K562 (cell line): ENCODE measurements around the gene COQ2. TPM values are rescaled to one million over a fixed set of nuclear protein-coding genes. Genes with fewer than 3 reads are reported as not detected.
A peak's percentile ranks its signal among the peaks of the same experiment; 100 is the strongest.

Source experiments
- ILF3 ChIP-seq: fragments of 450-650 bp; IDR thresholded peaks from 2 replicates; pipeline ENCODE4 v1.6.1; 2018; ENCODE audit warnings: antibody characterized with exemption, mild to moderate bottlenecking, moderate library complexity, borderline replicate concordance
- NFE2 ChIP-seq: IDR thresholded peaks from 2 replicates; pipeline ENCODE4 v1.6.1; 2014; ENCODE audit warnings: antibody characterized with exemption, low read depth
- RCOR1 ChIP-seq, 2 experiments: IDR thresholded peaks; 2 replicates each; pipeline ENCODE4 v1.6.1; 2012; ENCODE audit warnings: low read depth in 2 of 2, low read length in 2 of 2, borderline replicate concordance in 1 of 2, improper control_type of control experiment in 1 of 2
- SMARCC2 ChIP-seq: fragments of 450-650 bp; IDR thresholded peaks from 2 replicates; pipeline ENCODE4 v1.6.1; 2017; ENCODE audit warnings: antibody characterized with exemption, moderate library complexity, mild to moderate bottlenecking, low read depth
- SOX6 ChIP-seq: fragments of 450-650 bp; IDR thresholded peaks from 2 replicates; pipeline ENCODE4 v1.6.1; 2014; ENCODE audit warnings: mild to moderate bottlenecking
- ZFP1 ChIP-seq: fragments of 450-650 bp; formaldehyde crosslinking; IDR thresholded peaks from 2 replicates; pipeline ENCODE4 v1.4.0; 2020; ENCODE audit warnings: mild to moderate bottlenecking, mixed read lengths
- ZFX ChIP-seq: sonication (generic); formaldehyde crosslinking; IDR thresholded peaks from 2 replicates; pipeline ENCODE4 v1.8.0; 2022; ENCODE audit warnings: mild to moderate bottlenecking, missing genetic modification reagents, moderate library complexity
- ZNF316 ChIP-seq: fragments of 450-650 bp; IDR thresholded peaks from 2 replicates; pipeline ENCODE4 v1.6.1; 2016
- polyA plus RNA-seq, 8 experiments: library from polyadenylated mRNA; depleted of rRNA in 4 of 8; stranded (reverse) in 5 of 8; unstranded in 3 of 8; fragments of >200 nt; fragmentation: Nextera tagmentation in 2 of 8; fragmentation: Illumina TruSeq in 1 of 8; extraction: Ambion mirVana in 2 of 8; extraction: Trizol in 1 of 8; gene quantifications; 2 replicates each; pipeline versions ENCODE4 v1.2.1 to v1.2.3, GENCODE V29; 2011 to 2014; ENCODE audit warnings: inconsistent platforms in 1 of 8, missing spikeins in 1 of 8
- total RNA-seq, 7 experiments: library from RNA; depleted of rRNA in 6 of 7; stranded (reverse); fragments of >200 nt in 6 of 7; fragmentation: Illumina TruSeq in 2 of 7; extraction: Trizol in 2 of 7; gene quantifications; 2 replicates each; pipeline versions ENCODE4 v1.2.1 to v1.2.3, GENCODE V29; 2011 to 2021; ENCODE audit warnings: low replicate concordance in 1 of 7
- TF ChIP-seq, protein P1 (sequence below): fragments of 450-650 bp; IDR thresholded peaks from 2 replicates; pipeline ENCODE4 v1.6.1; 2017; ENCODE audit warnings: antibody characterized with exemption, mild to moderate bottlenecking
- TF ChIP-seq, protein P2 (sequence below): fragments of 250-450 bp; sonication (Bioruptor Pico); IDR thresholded peaks from 2 replicates; pipeline ENCODE4 v1.5.1; 2021; ENCODE audit warnings: mild to moderate bottlenecking
- TF ChIP-seq, protein P3 (sequence below): fragments of 250-450 bp; sonication (Bioruptor Pico); IDR thresholded peaks from 2 replicates; pipeline ENCODE4 v1.8.0; 2022; ENCODE audit warnings: moderate library complexity, mild to moderate bottlenecking, inconsistent platforms
- TF ChIP-seq, protein P4 (sequence below), 2 experiments: IDR thresholded peaks; 2 replicates each; pipeline ENCODE4 v1.6.1; 2011; ENCODE audit warnings: borderline replicate concordance in 1 of 2, control low read depth in 1 of 2, low read depth in 1 of 2, low read length in 1 of 2, mild to moderate bottlenecking in 1 of 2, mixed read lengths in 1 of 2, moderate library complexity in 1 of 2; ENCODE audit not compliant: insufficient read depth in 1 of 2, insufficient read length in 1 of 2, poor library complexity in 1 of 2, severe bottlenecking in 1 of 2; ENCODE audit errors: extremely low read depth in 1 of 2

Gene COQ2
- total and polyA plus RNA-seq, 9 of the 15 experiments (the other 6 are each of a cell fraction or from before 2014, with no cell fraction given), result 1.9 to 13.5 (median 11.8) TPM

DNA sequence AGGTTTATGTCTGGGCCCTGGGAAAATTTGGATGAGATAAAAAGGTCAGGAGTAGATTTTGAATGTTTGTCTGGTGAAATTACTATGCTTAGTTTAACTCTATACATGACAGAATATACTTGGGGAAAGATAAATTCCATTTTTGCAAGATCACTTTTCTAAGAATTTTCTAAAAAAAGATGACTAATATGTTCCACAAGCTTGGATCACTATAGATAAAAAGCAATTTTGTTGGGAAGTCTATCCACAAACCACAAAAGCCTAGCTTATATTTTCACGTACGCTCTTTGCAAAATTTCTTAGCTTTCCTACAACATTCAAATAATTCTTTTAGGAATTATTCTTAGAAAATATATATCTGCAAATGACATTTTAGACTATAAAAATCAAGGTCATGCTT lies 20.6 kb upstream of the COQ2 start (continued):
- TF ChIP-seq, protein P1, sequence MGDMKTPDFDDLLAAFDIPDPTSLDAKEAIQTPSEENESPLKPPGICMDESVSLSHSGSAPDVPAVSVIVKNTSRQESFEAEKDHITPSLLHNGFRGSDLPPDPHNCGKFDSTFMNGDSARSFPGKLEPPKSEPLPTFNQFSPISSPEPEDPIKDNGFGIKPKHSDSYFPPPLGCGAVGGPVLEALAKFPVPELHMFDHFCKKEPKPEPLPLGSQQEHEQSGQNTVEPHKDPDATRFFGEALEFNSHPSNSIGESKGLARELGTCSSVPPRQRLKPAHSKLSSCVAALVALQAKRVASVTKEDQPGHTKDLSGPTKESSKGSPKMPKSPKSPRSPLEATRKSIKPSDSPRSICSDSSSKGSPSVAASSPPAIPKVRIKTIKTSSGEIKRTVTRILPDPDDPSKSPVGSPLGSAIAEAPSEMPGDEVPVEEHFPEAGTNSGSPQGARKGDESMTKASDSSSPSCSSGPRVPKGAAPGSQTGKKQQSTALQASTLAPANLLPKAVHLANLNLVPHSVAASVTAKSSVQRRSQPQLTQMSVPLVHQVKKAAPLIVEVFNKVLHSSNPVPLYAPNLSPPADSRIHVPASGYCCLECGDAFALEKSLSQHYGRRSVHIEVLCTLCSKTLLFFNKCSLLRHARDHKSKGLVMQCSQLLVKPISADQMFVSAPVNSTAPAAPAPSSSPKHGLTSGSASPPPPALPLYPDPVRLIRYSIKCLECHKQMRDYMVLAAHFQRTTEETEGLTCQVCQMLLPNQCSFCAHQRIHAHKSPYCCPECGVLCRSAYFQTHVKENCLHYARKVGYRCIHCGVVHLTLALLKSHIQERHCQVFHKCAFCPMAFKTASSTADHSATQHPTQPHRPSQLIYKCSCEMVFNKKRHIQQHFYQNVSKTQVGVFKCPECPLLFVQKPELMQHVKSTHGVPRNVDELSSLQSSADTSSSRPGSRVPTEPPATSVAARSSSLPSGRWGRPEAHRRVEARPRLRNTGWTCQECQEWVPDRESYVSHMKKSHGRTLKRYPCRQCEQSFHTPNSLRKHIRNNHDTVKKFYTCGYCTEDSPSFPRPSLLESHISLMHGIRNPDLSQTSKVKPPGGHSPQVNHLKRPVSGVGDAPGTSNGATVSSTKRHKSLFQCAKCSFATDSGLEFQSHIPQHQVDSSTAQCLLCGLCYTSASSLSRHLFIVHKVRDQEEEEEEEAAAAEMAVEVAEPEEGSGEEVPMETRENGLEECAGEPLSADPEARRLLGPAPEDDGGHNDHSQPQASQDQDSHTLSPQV, result no peak
- TF ChIP-seq NFE2 (0 out of 2 replicates have a peak, but pooled peaks have one; percentile 2), ILF3 (no peak), SMARCC2 (no peak), RCOR1 (IDR thresholded peaks at IDR 0.05; ENCODE audit: borderline replicate concordance in 1 of 2, low read depth in 2 of 2, low read length in 2 of 2) (no peak), ZFP1 (CRISPR knock-in tag) (no peak), ZNF316 (peak; percentile 10; the same call in 1 of the 2 replicates), SOX6 (no peak), ZFX (no peak)
- TF ChIP-seq, protein P2, sequence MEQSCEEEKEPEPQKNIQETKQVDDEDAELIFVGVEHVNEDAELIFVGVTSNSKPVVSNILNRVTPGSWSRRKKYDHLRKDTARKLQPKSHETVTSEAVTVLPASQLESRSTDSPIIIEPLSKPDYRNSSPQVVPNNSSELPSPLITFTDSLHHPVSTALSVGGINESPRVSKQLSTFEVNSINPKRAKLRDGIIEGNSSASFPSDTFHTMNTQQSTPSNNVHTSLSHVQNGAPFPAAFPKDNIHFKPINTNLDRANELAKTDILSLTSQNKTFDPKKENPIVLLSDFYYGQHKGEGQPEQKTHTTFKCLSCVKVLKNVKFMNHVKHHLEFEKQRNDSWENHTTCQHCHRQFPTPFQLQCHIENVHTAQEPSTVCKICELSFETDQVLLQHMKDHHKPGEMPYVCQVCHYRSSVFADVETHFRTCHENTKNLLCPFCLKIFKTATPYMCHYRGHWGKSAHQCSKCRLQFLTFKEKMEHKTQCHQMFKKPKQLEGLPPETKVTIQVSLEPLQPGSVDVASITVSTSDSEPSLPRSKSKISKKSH, result no peak
- TF ChIP-seq, protein P3, sequence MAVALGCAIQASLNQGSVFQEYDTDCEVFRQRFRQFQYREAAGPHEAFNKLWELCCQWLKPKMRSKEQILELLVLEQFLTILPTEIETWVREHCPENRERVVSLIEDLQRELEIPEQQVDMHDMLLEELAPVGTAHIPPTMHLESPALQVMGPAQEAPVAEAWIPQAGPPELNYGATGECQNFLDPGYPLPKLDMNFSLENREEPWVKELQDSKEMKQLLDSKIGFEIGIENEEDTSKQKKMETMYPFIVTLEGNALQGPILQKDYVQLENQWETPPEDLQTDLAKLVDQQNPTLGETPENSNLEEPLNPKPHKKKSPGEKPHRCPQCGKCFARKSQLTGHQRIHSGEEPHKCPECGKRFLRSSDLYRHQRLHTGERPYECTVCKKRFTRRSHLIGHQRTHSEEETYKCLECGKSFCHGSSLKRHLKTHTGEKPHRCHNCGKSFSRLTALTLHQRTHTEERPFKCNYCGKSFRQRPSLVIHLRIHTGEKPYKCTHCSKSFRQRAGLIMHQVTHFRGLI (CRISPR knock-in tag), result no peak
- TF ChIP-seq, protein P4, sequence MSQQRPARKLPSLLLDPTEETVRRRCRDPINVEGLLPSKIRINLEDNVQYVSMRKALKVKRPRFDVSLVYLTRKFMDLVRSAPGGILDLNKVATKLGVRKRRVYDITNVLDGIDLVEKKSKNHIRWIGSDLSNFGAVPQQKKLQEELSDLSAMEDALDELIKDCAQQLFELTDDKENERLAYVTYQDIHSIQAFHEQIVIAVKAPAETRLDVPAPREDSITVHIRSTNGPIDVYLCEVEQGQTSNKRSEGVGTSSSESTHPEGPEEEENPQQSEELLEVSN (IDR thresholded peaks at IDR 0.05; ENCODE audit: borderline replicate concordance in 1 of 2, extremely low read depth in 1 of 2, insufficient read depth in 1 of 2, insufficient read length in 1 of 2, low read depth in 1 of 2, low read length in 1 of 2, poor library complexity in 1 of 2, severe bottlenecking in 1 of 2), result no peak
- TF ChIP-seq, all 486 proteins: peak for 10
